Measurements from ENCODE around the gene TMEM14A.
"Not testable (repeated sequence)": the region's sequence is repeated elsewhere in the genome, so short reads cannot be mapped to it uniquely, and the experiment has no call there.

The TMEM14A gene

GRCh38 chr6:52661551-52661950, 9.4 kb upstream of the TMEM14A start:
- DNase-seq: no peak

- DNase-seq: no peak
These were observed 8.9 kb upstream of the TMEM14A start for GRCh38 chr6:52662031-52662430.

GRCh38 chr6:52663120-52663935, 7.6 kb upstream of the TMEM14A start:
- peak; percentile 21 to 67 for DNase-seq

GRCh38 chr6:52663936-52664185, 7.1 kb upstream of the TMEM14A start:
- DNase-seq: no peak

GRCh38 chr6:52664186-52664990, 6.5 kb upstream of the TMEM14A start:
- peak; percentile 91 to 98 for DNase-seq

- peak in 1 of 2 experiments; percentile 43 for DNase-seq
These were observed 5.8 kb upstream of the TMEM14A start for GRCh38 chr6:52664991-52665686.

GRCh38 chr6:52666071-52666470, 4.8 kb upstream of the TMEM14A start:
- DNase-seq: no peak

GRCh38 chr6:52666523-52666922, 4.4 kb upstream of the TMEM14A start:
- DNase-seq: no peak

- DNase-seq: no peak
These were observed 3.3 kb upstream of the TMEM14A start for GRCh38 chr6:52667572-52667971.

GRCh38 chr6:52671676-52672075, 763 bp downstream of the TMEM14A start:
- no peak for DNase-seq

- DNase-seq: no peak
These were observed 1.6 kb downstream of the TMEM14A start for GRCh38 chr6:52672412-52673025.

- no peak for DNase-seq
These were observed 3.8 kb downstream of the TMEM14A start for GRCh38 chr6:52674666-52675065.

- DNase-seq: no peak
These were observed 4.5 kb downstream of the TMEM14A start for GRCh38 chr6:52675372-52675771.

GRCh38 chr6:52676631-52677030, 5.7 kb downstream of the TMEM14A start:
- DNase-seq: not testable (repeated sequence)

GRCh38 chr6:52681416-52681815, 10.5 kb downstream of the TMEM14A start:
- no peak for DNase-seq

GRCh38 chr6:52686878-52687699, 16.2 kb downstream of the TMEM14A start:
- DNase-seq: no peak

GRCh38 chr6:52689857-52690256, 18.9 kb downstream of the TMEM14A start:
- no peak for DNase-seq

GRCh38 chr6:52691718-52692117, 20.8 kb downstream of the TMEM14A start:
- DNase-seq: no peak

GRCh38 chr6:52693773-52694172, 22.9 kb downstream of the TMEM14A start:
- no peak for DNase-seq

GRCh38 chr6:52694404-52694803, 23.5 kb downstream of the TMEM14A start:
- DNase-seq: no peak

GRCh38 chr6:52696418-52696817, 25.5 kb downstream of the TMEM14A start:
- no peak for DNase-seq

GRCh38 chr6:52697903-52698302, 27.0 kb downstream of the TMEM14A start:
- no peak for DNase-seq

Data from NCI-H524 (cell line).